DMS153 treated with DMSO at 0.1 percent for 48 hours (cell line): ENCODE measurements around the gene PSMB5.

ENCODE experiments used
- DNase-seq: peaks from one replicate; lab custom pipeline; 2025; ENCODE audit not compliant: unreplicated experiment; lab: John Stamatoyannopoulos, UW

PSMB5 gene

DNA sequence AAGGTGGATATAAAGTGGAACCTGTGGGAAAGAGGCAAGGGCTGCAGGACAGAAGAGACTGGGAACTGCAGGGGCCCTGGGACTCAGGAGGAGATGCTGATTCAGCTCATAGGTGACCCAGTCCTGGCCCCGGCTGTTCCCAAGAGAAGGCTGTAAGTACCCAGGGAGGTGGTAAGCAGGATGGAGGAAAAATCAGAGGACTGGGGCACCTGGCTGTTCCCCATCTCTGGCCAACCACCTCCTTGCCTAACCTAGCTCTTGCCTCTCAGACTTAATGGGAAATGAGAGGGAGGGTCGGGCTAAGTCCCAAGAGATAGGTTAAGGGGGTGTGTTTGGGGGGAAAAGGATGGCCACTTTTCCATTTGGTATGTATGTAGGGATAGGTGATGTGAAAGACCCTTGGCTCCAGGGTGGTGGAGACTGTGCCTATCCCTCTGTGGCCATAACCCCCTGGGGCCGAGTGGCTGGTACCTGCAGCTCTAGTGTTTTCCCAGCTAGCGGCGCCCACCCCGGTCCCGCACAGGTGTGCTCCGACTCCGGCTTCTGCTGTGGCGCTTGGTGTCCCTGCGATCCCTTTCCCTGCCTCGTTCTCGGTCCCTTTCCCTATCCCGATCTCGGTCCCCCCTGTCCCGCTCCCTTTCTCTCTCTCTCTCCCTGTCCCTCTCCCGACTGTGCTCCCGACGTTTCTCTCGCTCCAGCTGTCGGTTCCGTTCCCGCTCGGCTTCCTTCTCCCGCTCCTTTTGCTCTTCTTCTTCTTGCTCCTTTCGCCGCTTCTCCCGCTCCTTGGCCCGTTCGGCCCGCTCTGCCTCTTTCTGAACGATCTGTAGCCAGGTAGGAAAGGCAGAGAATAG lies 24.2 kb upstream of the PSMB5 start:
- DNase-seq, result no peak

DNA sequence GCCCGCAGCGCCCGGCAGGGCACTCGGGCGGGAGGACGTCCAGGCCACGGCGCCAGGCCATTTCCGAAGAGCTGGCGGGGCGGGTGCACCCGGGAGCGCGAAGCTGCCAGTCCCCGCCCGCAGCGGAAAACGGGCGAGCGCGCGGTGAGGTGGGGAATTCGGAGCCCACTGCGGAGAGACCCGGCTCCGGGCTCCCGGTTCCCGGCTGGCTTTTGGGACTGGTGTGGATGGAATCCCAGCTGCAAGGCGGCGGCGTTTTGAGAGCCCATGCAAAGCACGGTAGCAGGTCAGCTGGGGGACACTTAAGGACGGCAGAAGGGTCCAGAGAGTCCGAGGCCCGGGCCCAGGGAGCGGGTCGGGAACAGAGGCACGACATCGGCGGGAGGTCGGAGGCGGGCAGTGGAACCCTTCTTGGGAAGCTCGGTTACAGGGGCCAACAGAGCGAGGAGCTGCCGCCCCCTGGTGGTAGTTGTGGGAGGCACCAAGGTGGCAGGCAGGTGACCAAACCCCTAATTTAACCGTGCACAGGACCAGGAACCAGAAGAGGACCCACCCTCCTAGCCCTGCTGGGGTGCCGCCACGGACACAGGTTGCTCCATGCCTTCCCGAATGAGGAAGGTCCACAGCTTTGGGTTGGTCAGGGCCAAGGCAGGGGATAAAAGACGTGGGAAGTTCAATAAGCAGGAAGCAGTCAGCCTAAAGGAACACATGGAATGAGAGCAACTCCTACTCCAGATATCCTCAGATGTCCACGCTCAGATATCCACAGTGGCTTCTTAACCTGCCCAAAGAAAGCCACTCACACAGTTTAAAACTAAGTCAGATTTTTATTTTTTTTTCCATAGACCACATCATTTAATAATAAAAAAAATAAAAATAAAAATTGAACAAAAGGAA lies 23.3 kb upstream of the PSMB5 start:
- DNase-seq, result no peak

DNA sequence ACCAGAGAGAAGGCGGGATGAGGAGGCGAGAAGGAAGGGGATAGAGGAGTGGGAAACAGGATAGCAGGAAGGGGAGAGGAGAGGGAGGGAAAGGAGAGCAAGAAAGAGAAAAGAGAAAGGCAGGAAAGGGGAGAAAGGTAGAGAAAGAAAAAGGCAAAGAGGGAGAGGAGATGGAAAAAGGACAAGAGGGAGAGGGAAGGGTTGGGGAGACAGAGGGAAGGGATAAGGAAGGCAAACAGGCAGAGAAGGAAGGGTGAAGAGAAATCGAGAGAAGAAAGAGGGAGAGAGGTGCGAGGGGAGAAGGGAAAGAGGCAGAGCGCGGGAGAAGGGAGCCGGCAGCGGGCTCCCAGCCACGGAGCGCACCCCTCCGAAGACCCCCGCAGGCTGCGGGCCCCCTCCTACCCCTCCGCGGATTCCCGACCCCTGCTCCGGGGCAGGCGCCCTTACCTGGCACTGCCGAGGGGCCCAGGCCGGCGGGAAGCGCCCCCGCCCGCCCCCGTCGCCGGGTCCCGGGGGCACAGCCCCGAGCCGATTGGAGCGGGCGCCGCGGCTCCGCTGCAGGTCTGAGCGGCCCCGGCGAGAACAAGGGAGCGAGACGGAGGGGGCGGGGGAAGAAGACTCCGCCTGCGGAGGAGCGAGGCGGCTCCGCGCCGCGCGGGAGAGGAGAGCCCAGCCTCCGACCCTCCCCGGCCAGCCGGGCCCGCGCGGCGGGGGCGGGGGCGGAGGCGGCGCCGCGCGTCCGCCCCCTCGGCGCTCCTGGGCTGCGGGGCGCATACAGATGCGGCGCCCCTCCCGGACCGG lies 22.5 kb upstream of the PSMB5 start, which contains the start of gene CDH24:
CDH24 (minus strand) TSS at position 565 of the 801 bp plus-strand sequence. CDS start 1,787 bp downstream, outside the sequence.
- no peak for DNase-seq

DNA sequence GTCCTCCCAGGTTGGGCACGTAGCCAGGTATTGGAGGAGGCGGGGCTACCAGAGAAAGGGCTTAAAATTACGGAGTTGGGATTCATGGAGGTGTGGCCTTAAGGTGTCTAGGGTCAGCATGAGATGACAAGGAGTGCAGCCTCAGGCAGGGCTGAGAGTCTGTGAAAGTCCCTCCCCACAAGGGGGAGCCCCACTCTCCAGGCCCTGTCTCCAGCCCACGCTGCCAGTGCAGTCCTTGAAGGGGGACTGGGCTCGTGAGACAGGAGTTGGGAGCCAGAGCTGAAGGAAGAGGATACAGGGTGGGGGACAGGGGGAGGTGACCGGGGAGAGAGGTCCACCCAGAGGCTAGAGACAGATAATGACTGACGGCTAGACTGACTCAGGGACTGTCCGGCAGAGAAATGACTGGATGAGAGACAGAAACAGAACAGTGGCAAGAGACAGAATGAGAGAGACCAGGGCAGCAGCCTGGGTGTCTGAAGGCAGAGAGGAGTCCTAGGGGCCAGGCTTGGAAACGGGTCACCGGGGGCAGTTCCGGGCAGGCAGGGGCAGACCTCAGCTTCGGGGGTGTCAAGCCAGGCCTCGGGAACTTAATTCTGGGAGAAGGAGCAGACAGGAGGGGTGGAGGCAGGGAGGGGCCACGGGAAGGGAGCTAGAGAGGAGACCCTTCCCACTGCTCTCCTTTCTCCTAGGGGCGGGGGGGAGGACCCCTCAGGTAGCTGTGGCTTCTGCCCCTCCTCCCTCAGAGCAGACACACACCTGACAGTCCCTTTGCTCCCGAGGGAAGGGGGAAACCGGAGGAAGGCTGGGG lies 21.6 kb upstream of the PSMB5 start:
- DNase-seq, result no peak

DNA sequence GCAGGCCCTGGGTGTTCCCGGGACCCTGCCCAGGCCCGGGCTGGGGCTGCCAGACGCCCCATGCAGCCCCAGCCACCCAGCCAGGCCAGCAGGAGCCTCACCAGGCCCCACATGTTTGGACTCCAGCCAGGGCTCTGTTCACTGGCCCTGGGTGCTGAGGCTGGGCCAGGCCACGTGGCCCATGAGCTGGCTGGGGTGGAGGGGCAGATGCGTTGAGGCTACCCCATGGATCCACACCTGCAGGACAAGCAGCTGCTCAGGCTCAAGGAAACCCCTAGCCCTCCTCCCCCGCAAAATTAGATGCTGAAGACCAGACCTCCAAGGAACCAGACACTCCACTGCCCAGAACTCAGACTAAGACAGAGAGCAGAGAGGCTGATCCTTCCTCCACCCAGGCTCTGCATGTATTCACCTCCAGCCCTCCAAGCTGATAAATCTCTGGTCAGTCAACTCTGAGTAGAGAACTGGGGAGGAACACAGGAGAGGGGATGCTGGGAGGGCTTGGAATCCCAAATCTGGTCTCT lies 21.0 kb upstream of the PSMB5 start:
- DNase-seq, result no peak

DNA sequence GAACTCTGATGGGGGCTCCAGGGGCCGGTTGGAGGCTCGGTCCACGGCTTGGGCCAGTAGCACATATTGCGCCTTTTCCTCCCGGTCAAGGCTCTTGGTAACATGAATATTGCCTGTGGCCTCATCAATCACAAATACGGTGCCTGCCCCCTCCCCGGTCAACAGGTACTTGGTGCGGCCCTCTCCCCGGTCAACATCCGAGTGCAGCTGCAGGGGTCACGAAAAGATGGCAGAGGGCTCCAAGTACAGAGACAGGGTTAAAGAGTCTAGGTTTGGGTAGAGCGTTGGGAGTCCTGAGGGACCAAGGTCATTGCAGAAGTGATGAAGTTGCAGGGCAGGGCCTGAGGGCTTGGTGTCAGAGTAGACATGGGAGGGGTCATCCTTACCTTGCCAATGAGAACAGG lies 20.4 kb upstream of the PSMB5 start:
- DNase-seq, result no peak

DNA sequence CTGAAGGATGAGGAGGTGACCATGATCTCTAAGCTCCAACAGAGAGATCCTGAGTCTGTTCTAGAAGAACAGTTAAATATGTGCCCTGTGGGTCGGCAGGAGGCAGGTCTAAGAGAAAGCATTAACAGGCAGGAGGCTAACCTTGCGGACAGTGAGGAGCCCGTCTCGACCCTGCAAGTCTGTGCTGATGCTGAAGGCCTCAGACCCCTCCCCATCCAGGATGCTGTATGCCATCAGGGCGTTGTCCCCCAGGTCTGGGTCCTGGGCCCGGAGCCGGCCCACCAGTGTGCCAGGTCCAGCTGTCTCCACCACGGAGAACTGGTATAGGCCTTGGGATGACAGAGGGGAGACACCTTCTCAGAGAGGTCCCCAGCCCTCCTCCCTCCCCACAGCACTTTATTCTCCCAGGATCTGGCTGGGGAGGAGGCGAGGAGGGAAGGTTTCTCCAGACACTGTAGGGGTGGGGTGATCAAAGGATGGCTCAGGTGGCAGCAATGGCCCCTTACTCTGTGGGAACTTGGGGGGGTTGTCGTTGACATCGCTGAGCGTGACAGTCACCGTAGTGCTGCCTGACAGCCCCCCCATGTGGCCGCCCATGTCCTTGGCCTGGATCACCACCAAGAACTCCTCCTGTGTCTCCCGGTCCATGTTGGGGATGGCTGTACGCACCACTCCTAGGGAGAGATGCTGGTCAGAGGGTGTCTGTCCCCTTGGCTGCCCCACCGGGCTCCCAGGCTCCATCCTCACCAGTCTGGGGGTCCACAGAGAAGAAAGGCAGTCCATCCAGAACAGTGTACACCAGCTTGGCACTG lies 19.5 kb upstream of the PSMB5 start:
- DNase-seq, result no peak

DNA sequence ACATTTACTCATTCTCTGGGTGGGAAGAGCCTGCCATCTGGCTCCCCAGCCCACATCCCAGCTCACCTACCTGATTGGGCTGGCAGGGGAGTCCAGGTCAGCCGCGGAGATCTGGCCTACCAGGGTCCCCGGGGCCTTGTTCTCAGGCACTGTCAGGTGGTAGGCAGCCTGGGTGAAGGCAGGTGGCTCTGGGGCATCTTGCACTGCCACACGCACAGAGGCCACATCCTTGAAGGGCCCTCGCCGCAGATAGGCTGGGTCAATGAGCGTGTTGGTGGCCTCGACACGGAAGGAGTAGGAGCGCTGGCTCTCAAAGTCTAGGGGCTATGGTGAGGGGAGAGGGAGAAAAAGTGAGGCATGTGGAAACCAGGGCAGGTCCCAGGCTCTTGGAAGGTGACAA lies 18.7 kb upstream of the PSMB5 start:
- no peak for DNase-seq

DNA sequence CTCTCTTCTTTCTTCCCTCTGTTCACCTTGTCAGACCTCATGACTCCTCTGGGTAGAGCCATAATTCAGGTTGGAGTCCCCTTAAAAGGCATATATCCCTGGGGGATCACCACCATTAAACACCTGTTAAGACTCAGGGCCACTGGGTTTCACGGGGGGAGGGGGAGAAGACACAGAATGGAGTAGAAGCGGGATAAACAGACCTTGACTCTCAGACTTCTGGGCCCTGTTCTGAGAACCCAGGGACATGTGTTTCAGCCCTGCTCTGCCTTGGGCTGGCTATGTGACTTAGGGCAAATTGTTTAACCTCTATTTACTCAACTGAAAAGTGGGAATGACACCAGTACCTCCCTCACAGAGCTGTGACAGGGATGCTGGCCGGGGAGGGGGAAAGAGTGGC lies 18.0 kb upstream of the PSMB5 start:
- DNase-seq, result no peak

DNA sequence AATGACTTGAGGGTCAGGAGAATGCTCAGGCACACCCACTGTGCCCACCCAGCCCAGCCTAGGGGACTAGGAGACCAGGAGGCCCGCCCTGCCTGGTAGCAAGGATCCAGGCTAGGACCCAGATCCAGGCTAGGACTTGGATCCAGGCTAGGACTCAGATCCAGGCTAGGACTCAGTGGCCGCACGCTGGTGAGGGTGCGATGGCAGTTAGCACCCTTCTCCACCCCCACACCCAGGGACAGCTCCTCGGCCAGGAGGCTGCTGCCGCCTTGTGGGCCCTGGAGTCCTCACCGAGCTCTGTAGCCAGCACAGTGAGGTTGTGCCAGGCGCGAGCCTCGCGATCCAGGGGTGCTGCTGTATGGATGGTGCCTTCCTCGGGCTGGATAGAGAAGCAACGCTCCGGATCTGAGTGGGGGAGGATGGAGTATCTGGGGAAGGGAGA lies 17.5 kb upstream of the PSMB5 start:
- DNase-seq, result no peak

DNA sequence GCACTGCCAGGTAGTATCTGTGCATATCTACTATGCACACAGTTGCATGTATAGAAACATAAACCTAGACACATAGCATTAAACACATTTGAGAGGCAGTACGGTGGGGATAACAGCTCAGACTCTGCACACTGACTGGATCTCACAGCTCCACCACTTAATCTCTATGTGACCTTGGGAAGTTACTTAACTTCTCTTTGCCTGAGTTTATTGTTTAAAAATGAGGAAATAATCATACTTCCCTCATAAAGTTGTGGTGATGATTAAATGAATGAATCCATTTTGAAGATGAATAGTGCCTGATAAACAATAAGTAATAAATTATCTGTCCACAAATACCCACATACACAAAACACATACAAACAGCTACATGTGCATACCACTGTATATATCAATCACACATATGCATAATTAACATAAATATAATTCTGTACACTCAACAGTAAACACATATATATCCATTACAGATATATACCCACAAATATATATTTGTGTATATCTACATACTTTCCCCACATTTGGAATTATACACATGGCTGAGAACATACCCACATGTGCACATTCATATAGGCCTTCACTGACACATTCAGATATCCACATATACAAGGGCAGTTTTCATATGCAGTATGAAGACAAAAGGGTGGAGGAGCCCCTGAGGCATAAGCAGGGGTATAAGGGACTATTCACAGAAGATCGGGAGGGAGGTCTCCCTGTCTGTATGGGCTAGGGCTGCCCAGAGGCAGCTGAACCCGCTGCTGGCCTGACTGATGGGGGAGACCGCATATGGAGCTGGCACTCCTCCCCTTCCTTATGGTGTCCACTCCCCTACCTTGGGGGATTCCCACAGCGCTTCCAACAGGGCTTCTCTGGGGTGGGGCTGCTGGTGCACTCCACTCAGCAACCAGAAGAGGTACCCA lies 16.7 kb upstream of the PSMB5 start:
- no peak for DNase-seq

DNA sequence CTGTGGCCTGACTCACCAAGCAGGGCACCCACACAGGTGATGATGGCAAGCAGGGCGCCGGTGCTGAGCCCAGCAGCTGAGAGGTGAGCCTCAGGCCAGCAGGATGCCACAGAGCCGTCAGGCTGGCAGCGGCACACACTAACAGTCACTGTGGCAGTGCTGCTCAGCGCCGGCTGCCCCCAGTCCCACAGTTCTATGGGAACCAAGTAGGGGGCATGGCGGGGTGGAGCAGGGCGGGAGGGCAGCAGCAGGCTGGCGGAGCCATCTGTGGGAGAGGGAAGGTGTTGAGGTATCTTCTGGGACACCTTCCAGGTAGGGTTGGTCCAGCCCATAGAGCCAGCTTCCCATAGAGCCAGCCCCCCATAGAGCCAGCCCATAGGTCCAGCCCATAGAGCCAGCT lies 14.3 kb upstream of the PSMB5 start:
- no peak for DNase-seq

DNA sequence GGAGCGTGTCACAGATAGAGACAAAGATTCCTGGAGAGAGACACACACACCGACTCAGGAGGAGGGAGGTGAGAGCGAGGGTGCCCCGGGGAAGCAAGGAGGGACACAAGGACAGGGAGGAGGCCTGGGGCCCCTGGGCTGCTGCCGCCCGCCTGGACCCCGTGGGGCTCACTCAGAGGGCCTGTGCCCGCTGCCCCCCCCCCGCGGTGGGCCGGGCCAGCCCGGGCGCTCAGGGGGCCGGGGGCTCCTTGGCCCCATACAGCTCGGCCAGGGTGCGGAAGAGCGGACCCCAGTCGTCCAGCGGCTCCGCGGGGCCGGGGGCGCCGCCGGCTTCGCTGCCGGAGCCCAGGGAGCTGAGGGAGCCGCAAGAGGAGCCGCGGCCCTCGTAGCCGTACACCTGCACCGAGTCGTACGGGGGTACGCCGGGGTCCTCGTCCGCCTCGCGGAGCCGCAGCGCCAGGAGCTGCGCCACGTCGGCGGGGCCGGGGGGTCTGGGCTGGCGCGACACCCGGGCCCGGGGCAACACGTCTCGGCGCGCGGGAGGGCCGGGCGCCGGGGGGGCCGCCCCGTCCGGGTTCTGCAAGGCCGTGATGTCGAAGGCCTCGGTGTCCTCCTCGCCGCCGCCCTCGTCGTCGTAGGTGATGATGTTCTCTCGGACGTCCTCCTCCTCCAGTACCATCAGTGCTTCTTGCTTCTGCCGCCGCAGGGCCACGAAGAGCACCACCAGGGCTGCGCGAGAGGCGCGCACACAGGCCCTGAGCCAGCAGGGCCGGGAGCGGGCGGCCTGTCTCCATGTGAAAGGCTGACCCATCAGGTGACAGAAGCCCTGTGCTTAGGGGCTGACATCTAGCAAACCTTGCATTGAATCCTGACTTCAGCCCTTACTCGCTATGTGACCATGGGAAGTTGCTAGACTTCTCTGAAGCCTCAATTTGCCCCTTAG lies 13.3 kb upstream of the PSMB5 start:
- DNase-seq, result no peak

DNA sequence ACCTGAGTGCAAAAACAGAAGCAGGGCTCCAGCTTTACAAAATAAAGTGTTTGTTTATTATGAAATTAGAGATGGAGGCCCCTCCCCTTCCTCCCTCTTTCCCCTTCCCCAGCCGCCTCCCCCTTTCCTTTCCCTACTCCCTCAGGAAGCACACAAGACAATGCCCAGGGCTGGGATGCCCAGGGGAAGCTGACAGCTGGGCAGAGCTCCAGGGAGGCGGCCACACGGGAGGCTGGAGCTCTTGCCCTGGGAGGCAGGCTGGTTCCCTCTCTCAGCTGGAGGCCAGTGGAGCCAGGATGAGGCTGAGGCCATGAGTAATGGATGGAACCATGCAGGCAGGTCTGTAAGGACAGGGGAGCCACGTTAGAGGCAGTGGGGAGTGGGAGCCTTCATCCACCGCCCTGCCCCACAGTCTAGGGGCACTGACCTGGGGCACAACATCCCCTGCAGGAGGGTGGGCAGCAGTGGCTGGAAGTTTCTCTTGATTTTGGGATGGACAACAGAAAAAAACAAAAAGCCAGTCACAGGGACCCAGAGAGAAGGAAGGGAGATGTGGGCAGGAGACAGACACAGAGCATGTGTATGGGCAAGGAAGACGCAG lies 12.4 kb upstream of the PSMB5 start:
- DNase-seq, result no peak

DNA sequence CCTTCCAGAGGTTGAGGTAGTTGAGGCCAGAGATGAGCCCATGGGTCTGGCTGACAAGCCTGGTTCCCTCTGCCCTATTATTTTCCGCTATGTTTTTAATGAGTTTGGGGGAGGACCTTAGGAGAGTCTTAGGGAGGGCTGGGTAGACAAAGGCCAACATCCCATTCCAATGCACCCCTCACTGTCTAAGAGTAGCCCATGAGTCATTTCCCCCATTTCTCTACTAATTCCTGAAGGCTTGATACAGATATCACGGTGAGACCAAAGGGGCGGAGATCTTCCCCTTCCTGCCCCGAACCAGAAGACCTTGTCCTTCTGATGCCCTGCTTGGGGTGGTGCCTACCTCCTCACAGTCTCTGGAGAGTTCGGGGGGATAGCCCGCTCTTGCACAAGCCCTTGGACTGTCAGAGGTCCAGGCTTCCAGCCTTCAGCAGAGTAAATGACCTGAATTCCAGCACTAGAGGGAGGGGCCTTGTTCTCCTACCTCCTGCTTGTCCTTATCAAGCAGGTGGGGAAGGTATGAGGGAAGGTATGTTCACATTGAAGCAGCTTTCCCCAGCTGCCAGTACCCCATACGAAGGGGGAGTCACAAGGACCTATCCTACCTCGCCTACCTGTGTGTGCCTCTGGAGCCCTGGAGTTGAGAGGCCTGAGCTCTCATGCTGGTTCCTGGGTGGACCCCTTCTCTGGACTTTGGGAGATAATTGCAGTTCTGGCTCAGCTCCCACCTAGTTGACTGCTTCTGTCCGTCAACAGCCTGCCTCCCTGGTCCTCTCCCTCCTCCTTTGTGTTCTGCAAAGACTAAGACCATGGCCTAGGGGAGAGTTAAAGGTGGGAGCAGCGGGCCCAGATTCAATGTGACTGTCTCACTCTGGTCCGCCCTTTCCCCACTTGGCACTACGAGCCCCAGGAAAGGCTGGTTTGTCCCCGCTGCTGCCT lies 11.0 kb upstream of the PSMB5 start:
- no peak for DNase-seq

DNA sequence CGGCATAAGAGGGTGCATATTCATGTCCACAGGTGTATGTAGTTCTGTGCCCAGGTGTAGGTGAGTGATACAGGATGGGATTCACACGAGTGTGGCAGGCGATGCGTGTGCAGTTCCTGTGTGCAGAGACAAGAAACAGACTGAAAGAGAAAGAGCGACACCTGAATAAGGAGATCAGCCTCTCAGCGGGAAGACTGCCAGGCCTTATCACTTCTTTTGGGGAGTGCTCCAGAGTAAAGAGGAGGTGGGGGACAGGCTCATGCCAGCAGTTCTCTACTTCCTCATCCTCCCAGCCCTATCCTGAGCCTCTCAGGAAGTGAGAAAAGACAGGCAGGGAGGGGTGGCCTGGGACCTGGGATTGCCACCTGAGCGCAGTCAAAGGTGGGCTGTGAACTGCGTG lies 10.1 kb upstream of the PSMB5 start:
- DNase-seq, result no peak
